ENCODE measurements around the gene NOD2. TPM values are rescaled to one million over a fixed set of nuclear protein-coding genes. Genes with fewer than 3 reads are reported as not detected.
A peak's percentile ranks its signal among the peaks of the same experiment; 100 is the strongest.

NOD2 gene
- total and polyA plus RNA-seq, 2 of the 13 experiments (the other 11 are each of a cell fraction or from before 2014, with no cell fraction given): 0.27 to 0.81 TPM

DNA sequence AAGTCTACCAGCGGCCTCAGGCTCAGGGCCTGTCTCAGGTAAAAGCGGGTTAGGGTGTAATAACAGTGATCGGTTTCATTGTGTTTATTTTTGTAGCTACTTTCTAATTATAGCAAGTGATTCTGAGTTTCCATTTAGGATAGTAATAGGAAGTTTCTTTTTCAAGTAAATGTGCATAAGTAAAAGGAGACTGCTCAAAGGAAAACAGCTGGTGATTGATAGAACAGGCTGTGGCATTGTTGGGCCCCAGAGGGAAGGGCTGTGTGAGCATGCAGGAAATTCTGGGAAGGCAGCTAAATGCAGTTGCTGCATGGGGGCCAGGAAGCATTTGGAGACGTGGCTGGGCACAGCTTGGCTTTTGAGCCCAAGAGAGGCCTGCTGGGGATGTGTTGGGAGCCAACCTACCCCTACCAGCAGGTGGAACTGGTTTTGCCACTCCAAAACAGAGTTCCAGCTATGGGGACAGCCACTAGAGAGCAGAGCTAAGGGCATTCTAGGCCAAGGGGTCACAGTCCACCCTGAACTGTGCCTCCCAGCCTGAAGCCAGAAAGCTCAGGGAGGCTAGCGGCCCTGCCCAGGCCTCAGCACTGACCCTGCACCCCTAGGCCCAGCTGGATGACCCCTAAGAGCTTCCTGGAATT lies 24.9 kb upstream of the NOD2 start (continued):
- TF ChIP-seq SRSF1 (optimal IDR thresholded peaks at IDR 0.05; ENCODE audit: low read depth, low read length) (no peak), ATF7 (IDR thresholded peaks at IDR 0.05) (no peak), ATF7 (CRISPR knock-in tag; IDR thresholded peaks at IDR 0.05) (no peak), ATF1 (CRISPR knock-in tag; IDR thresholded peaks at IDR 0.05) (no peak), CHD4 (IDR thresholded peaks at IDR 0.05; ENCODE audit: borderline replicate concordance, low read length) (no peak), ZNF670 (CRISPR knock-in tag; IDR thresholded peaks at IDR 0.05; ENCODE audit: borderline replicate concordance) (peak; percentile 1; the same call in 1 of the 2 replicates), ZNF326 (CRISPR knock-in tag; IDR thresholded peaks at IDR 0.05; ENCODE audit: borderline replicate concordance) (no peak), YEATS2 (CRISPR knock-in tag; IDR thresholded peaks at IDR 0.05; ENCODE audit: borderline replicate concordance) (no peak), ZNF556 (CRISPR knock-in tag; IDR thresholded peaks at IDR 0.05; ENCODE audit: borderline replicate concordance) (peak; percentile 65), SYNCRIP (IDR thresholded peaks at IDR 0.05; ENCODE audit: insufficient read depth, low read depth, low read length) (no peak), NR1H2 (CRISPR knock-in tag; IDR thresholded peaks at IDR 0.05; ENCODE audit: borderline replicate concordance, low read depth) (peak; percentile 53; the same call in 1 of the 2 replicates), KMT2A (CRISPR knock-in tag; IDR thresholded peaks at IDR 0.05) (no peak), ZSCAN22 (CRISPR knock-in tag; IDR thresholded peaks at IDR 0.05) (no peak), JDP2 (CRISPR knock-in tag; IDR thresholded peaks at IDR 0.05; ENCODE audit: borderline replicate concordance) (no peak), MTF2 (CRISPR knock-in tag; IDR thresholded peaks at IDR 0.05; ENCODE audit: borderline replicate concordance) (no peak), PITX1 (CRISPR knock-in tag; IDR thresholded peaks at IDR 0.05) (peak; percentile 59; the same call in 1 of the 2 replicates), RAD51 (IDR thresholded peaks at IDR 0.05; ENCODE audit: borderline replicate concordance) (no peak), ZFP1 (CRISPR knock-in tag; IDR thresholded peaks at IDR 0.05) (no peak)
- TF ChIP-seq, protein P1, sequence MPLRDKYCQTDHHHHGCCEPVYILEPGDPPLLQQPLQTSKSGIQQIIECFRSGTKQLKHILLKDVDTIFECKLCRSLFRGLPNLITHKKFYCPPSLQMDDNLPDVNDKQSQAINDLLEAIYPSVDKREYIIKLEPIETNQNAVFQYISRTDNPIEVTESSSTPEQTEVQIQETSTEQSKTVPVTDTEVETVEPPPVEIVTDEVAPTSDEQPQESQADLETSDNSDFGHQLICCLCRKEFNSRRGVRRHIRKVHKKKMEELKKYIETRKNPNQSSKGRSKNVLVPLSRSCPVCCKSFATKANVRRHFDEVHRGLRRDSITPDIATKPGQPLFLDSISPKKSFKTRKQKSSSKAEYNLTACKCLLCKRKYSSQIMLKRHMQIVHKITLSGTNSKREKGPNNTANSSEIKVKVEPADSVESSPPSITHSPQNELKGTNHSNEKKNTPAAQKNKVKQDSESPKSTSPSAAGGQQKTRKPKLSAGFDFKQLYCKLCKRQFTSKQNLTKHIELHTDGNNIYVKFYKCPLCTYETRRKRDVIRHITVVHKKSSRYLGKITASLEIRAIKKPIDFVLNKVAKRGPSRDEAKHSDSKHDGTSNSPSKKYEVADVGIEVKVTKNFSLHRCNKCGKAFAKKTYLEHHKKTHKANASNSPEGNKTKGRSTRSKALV (CRISPR knock-in tag; IDR thresholded peaks at IDR 0.05): no peak
- TF ChIP-seq, protein P2, sequence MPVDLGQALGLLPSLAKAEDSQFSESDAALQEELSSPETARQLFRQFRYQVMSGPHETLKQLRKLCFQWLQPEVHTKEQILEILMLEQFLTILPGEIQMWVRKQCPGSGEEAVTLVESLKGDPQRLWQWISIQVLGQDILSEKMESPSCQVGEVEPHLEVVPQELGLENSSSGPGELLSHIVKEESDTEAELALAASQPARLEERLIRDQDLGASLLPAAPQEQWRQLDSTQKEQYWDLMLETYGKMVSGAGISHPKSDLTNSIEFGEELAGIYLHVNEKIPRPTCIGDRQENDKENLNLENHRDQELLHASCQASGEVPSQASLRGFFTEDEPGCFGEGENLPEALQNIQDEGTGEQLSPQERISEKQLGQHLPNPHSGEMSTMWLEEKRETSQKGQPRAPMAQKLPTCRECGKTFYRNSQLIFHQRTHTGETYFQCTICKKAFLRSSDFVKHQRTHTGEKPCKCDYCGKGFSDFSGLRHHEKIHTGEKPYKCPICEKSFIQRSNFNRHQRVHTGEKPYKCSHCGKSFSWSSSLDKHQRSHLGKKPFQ (CRISPR knock-in tag; IDR thresholded peaks at IDR 0.05; ENCODE audit: insufficient replicate concordance): no peak
- TF ChIP-seq, protein P3, sequence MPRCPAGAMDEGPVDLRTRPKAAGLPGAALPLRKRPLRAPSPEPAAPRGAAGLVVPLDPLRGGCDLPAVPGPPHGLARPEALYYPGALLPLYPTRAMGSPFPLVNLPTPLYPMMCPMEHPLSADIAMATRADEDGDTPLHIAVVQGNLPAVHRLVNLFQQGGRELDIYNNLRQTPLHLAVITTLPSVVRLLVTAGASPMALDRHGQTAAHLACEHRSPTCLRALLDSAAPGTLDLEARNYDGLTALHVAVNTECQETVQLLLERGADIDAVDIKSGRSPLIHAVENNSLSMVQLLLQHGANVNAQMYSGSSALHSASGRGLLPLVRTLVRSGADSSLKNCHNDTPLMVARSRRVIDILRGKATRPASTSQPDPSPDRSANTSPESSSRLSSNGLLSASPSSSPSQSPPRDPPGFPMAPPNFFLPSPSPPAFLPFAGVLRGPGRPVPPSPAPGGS (CRISPR knock-in tag; IDR thresholded peaks at IDR 0.05): no peak
- TF ChIP-seq, protein P4, sequence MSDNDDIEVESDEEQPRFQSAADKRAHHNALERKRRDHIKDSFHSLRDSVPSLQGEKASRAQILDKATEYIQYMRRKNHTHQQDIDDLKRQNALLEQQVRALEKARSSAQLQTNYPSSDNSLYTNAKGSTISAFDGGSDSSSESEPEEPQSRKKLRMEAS (IDR thresholded peaks at IDR 0.05): no peak; the same call in 1 of the 2 replicates
- TF ChIP-seq, protein P5, sequence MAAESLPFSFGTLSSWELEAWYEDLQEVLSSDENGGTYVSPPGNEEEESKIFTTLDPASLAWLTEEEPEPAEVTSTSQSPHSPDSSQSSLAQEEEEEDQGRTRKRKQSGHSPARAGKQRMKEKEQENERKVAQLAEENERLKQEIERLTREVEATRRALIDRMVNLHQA (CRISPR knock-in tag; IDR thresholded peaks at IDR 0.05): no peak
- TF ChIP-seq, protein P6, sequence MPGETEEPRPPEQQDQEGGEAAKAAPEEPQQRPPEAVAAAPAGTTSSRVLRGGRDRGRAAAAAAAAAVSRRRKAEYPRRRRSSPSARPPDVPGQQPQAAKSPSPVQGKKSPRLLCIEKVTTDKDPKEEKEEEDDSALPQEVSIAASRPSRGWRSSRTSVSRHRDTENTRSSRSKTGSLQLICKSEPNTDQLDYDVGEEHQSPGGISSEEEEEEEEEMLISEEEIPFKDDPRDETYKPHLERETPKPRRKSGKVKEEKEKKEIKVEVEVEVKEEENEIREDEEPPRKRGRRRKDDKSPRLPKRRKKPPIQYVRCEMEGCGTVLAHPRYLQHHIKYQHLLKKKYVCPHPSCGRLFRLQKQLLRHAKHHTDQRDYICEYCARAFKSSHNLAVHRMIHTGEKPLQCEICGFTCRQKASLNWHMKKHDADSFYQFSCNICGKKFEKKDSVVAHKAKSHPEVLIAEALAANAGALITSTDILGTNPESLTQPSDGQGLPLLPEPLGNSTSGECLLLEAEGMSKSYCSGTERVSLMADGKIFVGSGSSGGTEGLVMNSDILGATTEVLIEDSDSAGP (CRISPR knock-in tag; IDR thresholded peaks at IDR 0.05; ENCODE audit: borderline replicate concordance): peak; percentile 59

Measured in HepG2 (cell line).